GM12892 (cell line): ENCODE data around the gene MRPL19.

ENCODE experiments used
- POLR2A ChIP-seq: IDR thresholded peaks from 2 replicates; pipeline ENCODE4 v1.6.1; 2011; ENCODE audit warnings: low read depth, low read length, control low read depth
- POLR2AphosphoS5 ChIP-seq: IDR thresholded peaks from 2 replicates; pipeline ENCODE4 v1.6.1; 2011; ENCODE audit warnings: low read depth, low read length, control low read depth
- TAF1 ChIP-seq: IDR thresholded peaks from 2 replicates; pipeline ENCODE4 v1.6.1; 2011; ENCODE audit warnings: low read depth, mild to moderate bottlenecking, control low read depth, low read length, borderline replicate concordance

GRCh38 chr2:75612108-75612861 lies 34.3 kb upstream of the MRPL19 start:
- TF ChIP-seq POLR2A (no peak), POLR2AphosphoS5 (no peak), TAF1 (no peak)
